Measurements from ENCODE around the gene RGS16.

The RGS16 gene

DNA sequence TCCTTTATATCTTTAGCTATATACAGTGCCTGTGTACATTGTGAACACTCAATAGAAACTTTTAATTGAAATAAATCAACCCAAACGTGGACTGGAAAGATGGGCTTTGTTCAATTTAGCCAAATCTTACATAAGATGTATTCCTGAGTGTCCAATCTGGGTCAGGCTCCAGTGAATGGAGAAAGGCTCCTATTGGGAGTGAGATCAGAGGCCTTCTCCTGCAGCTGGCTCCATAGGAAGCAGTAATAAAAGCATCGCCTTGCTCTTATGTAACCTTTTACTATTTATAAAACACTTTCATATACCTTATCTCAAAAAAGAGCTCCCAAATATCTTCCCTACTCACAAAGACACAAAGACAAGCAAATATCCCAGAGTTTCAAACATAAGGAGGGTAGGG, 24.9 kb upstream of the RGS16 start:
- DNase-seq: no peak

DNA sequence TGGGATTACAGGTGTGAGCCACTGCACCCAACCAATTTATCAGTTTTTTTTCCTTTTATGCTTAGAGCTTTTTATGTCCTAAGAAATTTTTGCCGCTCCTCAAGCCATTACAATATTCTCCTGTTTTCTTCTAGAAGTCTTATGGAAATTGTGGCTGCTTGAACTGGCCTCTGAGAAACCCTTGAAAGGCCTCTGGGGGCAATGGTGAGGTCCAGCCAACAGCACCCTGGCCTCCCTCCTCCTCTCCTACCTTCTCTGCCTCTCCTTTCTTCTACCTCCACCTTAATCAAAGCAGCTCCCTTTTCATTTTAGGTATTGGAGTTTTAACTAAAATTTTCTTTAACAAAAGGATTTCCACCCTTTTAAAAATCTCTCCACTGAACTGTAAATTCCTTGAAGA, 24.5 kb upstream of the RGS16 start:
- no peak for DNase-seq

- no peak for DNase-seq
Observed at GRCh38 chr1:182627622-182628021, 23.4 kb upstream of the RGS16 start.

GRCh38 chr1:182626527-182626926, 22.3 kb upstream of the RGS16 start:
- DNase-seq: no peak

DNA sequence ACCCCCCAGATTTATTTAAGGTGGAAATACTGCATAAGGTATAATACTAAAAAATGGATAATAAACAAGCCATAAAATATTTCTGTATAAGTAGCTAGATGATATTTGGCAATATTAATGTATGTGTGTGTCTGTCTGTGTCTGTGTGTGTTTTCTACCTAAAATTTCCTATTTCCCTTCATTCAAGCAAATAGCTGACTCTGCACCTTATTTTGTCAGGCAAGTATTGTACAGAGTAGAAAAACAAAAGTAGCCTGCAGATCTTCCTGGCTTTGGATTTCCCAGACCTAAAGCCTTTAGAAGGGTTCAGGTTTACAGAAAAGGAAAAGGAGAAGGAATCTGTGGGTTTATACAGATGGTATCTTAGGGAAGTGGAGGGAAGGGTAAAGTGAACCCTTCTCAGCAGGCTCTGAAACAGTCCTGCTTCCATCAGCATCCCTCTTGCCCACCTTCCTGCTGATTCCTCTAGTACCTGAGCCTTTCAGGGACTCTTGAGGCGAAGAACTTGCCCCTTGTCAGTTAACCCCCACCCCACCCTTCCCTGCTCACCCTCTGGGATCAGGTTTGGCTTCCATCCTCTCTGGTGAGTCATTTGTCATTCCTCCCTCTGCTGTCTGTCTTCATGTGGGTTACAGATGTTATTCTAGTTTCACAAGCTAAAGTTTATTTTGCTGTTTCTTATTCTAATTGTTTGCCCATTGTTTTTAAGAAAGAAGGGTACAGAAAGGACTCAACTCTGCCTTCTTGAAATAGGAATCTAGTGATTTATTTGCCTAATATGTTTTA, 21.7 kb upstream of the RGS16 start:
- DNase-seq: no peak

- DNase-seq: no peak
Observed at GRCh38 chr1:182625024-182625423, 20.8 kb upstream of the RGS16 start.

GRCh38 chr1:182624577-182624976, 20.4 kb upstream of the RGS16 start:
- no peak for DNase-seq

DNA sequence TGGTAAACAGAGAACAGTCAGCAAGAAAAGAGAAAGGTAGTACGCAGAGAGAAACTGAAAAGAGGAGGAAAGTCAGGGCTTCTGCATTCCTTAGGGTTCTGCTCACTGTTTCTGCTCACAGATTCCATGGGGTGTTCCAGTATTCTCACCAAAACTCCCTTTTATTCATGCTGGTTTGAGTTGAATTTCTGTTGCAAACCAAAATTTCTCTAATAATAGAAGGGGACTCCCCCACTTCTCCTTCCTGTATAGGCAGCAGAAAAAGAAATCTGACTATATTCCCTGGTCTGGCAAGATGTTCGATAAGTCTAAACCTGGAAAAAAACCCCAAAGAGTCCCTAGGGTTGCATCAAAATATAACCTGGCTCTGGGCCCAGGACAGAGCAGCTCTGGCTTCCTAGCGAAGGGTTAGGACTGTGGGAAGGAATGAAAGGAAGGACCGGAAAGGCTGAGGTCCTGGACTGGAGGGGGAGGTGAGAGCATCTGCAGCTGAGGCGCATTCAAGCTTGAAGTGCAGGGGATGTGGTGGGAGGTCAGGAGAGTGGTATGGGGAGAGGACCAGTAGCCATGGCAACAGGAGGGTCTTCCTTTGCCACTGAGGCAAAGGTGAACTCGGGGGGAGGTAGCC, 18.8 kb upstream of the RGS16 start:
- DNase-seq: no peak

GRCh38 chr1:182621906-182622305, 17.7 kb upstream of the RGS16 start:
- DNase-seq: no peak

DNA sequence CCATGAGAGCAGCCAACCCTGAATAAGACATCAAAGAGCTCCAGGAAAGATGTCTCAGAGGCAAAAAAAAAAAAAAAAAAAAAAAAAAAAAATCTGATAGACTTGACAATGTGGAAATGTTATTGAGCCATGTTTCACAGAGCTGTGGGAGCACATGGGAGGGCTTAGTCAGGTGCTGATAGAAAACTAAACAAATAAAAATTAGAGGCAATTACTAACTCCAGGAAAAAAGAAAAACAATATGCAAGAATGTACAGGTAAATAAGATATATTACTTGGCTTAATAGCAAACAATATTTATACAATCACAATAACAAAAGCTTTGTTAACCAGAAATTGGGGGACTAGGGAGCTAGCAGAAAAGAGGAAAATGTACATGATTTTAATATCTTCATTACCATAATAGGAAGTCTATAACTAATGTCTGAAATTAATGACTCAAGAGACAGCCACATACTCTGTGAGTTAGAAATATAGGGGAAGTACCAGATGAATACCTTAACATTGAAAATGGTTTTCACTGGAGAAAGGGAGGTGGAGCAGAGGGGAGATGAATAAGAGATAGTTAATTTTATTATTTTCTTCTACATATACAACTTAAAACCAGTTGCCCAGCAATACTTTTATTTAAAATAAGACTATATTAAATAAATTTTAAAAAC, 16.9 kb upstream of the RGS16 start:
- DNase-seq: no peak

DNA sequence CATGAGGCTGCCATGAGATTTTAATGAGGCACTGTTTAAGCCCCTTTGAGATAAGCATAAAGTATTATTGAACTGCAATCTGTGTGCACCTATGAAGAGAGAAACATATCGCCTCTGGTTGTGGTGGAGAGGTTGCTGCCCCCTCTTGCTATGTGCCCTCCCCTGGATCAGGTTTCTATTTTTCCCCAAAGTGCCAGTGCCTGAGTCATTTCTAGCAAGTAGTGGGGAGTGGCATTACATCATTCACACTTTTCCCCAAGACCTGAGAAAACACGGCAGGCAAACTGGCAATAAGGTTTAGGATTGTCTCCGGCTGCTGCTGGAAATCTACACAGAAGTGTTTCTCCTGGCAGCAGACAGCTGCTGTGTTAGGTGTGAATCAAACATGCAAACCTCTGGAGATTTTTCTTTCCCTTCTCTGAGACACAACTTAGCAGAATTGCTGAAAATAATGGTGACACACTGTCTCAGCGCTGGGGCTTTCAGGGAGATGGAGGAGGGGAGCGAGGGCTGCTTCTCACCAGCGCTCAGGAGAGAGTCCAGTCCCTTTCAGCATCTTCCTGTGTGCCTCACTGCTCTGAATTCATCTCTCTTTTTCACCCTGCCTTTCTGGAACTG, 13.7 kb upstream of the RGS16 start:
- DNase-seq: no peak

DNA sequence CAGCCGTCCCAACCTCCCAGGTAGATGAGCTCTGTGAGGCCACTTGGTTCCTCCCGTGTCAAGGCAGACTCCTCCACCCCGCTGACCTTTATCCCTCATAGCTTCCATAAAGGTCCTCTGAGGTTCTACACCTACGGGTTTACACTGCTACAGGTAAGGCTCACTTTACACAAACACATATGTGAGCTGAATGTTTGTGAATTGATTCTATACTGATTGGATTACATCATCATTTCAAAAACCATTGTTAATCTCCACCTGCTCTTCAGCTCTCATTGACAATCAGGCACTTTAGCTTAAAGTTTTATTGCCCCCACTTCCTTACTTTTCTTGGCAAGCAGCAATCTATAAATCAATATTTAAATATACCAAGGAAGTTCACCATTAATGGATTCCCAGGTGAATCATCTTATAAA, 12.8 kb upstream of the RGS16 start:
- DNase-seq: no peak

DNA sequence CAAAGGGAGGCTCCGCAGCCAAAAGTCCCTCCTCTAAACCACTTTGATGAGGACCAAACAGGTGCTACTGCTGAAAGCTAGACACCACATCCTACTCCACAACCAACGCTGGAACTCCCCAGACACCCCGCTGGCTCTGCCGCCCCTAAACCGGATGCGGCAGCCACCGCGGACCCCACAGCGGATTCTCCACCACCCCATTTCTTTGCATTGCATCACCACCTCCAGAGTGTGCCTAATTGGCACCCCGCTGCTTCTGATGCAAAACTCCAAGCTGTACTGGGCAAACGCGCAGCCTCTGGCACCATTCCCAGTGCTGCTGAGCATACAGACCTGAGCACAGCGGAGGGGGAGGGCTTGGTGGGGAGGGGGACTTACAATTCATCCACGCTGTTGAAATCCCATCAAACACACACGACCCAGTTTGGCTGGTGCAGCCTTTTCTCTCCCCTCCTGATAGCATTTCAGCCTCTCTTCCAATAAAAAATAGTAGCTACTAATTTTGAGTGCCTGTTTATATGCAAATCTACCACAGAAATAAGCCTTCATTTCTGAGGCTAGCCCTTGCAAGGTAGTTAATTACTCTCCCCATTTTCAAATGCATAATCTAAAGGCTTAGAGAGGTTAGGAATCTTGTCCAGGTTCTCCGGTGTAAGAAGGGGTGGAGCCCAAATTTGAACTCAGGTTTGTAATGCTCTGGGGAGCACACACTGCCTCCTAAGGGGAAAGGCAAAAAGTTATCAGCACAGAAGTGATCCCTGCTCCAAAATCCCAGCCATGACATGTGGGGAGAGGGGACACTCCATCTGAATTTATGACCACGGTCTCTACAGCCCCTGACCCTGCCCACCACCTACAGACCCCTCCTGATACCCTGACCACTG, 12.2 kb upstream of the RGS16 start:
- DNase-seq: peak; percentile 38

DNA sequence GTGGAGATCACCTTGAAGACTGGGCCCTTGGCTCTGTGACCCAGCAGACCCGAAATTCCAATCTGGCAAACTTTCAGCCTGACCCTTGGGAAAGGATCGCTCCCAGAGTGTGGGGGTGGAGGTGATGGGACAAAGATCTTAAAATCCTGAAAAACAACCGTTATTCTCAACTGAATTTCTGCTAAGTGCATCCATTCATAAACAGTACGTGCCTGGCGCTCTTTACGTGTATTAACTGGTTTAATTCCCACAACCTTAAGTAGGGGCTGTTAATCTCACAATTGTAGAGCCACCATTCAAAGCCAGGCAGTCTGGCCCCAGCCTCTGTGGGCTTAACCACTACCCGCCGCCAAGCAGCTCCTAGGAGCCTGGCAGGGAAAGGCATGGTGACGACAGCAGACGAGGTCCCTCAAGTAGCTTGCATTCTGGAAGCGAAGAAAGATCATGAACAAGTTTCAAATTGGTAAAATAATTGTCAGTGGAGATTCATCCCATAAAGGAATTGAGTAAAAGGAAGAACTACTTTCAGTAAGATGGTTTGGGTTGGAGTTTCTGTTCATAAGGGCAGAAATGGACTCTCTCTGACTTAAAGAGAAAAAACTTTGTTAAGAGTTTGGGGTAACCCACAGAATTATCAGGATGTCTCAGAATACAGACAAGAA, 11.4 kb upstream of the RGS16 start:
- DNase-seq: no peak

- no peak for DNase-seq
Observed at GRCh38 chr1:182614796-182615454, 10.7 kb upstream of the RGS16 start.

- DNase-seq: no peak
Observed at GRCh38 chr1:182611787-182612186, 7.6 kb upstream of the RGS16 start.

DNA sequence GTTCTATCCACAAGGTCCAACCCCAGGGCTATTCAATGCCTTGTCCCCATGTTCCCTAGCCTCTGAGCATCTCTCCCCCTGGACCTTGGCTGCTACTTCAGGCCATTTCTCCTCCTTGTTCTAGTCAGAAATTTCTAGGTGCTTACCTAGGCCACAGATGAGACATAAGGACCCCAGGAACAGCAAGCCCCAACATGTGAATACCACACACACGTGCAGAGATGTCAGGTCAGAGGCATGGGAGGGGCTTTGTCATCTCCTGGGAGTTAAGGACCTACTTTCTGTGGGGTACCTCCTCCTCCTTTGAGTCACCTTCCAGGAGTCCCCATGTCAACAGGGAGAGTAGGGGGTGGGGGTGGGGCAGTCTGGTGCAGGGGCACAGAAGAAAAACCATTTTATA, 7.1 kb upstream of the RGS16 start:
- no peak for DNase-seq

- no peak for DNase-seq
Observed at GRCh38 chr1:182610606-182611194, 6.5 kb upstream of the RGS16 start.

- no peak for DNase-seq
Observed at GRCh38 chr1:182608845-182609610, 4.8 kb upstream of the RGS16 start.

DNA sequence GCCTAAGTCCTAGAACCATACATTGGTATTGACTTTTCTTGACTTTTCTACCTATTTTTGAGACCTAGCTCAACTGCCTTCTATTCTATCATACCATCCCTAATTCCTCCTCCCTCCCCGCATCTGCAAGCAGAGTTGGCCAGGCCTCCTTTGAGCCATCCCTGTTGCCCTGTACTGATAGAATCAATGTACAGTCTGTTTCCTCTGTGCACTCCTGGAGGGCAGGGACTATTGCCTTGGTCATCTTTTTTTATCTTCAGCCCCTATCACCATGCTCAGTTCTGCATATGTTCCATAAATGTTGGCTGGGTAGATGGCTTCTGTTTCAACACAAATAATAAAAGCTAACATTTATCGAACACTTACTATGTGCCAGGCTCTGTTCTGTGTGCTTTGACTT, 4.0 kb upstream of the RGS16 start:
- no peak for DNase-seq
